ENCODE data around the gene MIA3. TPM values are rescaled to one million over a fixed set of nuclear protein-coding genes. Genes with fewer than 3 reads are reported as not detected.

The MIA3 gene
- total RNA-seq, 4 donors from 2014 or later: 24.1 to 75.3 (median 47.9) TPM

DNA sequence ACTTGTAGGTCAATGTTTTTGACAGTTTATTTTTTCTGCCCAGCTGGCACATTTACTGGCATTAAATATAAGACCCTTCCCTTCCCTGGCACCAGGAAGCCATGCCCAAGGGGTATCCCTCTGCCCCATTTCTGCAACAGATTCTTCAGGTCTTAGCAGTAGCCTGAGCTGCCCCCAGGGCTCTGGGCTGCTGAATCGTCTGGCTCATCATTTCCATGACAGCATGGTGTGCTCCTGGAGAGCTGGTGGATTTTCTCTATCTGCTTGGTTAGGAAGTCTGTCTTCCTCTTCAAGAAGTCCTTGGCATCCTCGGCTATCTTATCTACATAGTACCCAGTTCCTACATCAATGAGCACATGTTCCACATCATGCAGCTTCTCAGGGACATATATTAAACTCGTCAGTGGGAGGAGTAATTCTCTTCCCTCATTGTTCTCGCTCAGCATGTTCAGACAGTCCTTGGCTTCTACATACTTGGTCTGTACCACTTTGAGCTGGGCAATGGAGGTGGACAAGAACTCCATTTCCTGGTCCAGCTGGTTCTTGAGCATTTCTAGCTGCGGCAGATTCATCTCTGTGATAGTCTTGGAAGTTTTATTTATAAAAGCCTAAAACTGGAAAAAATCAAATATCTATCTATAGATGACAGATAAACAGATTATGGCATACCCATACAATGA is 23.5 kb downstream of the MIA3 start:
- H3K27me3 ChIP-seq: no peaks in the 10 kb centered on the region
- H3K27ac ChIP-seq: no peak overlapping the region
- ATAC-seq (no peak), DNase-seq (no peak)
- no peak for TF ChIP-seq POLR2A (IDR thresholded peaks at IDR 0.05)
- TF ChIP-seq, protein P1, sequence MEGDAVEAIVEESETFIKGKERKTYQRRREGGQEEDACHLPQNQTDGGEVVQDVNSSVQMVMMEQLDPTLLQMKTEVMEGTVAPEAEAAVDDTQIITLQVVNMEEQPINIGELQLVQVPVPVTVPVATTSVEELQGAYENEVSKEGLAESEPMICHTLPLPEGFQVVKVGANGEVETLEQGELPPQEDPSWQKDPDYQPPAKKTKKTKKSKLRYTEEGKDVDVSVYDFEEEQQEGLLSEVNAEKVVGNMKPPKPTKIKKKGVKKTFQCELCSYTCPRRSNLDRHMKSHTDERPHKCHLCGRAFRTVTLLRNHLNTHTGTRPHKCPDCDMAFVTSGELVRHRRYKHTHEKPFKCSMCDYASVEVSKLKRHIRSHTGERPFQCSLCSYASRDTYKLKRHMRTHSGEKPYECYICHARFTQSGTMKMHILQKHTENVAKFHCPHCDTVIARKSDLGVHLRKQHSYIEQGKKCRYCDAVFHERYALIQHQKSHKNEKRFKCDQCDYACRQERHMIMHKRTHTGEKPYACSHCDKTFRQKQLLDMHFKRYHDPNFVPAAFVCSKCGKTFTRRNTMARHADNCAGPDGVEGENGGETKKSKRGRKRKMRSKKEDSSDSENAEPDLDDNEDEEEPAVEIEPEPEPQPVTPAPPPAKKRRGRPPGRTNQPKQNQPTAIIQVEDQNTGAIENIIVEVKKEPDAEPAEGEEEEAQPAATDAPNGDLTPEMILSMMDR (IDR thresholded peaks at IDR 0.05 in 4 of 5, conservative IDR thresholded peaks at IDR 0.05 in 1 of 5): no peak
- H3K4me1 ChIP-seq: peaks cover 12 to 15% of the 10 kb centered on the region in 2 donors
- no peak overlapping the region for H3K4me3 ChIP-seq
- in situ Hi-C loops (cut with MboI; ENCODE audit: low sequenced_read_pairs in 4 of 4): loop anchor here (10.0 to 25.0 kb wide), 2 partner anchors 73 to 904 kb away; partner anchors contain the start of genes DUSP10 (in 4 of the 4), AIDA (in 2 of the 4) and BROX (in 2 of the 4)
- H3K9me3 ChIP-seq: no peaks in the 10 kb centered on the region
- peaks cover 0 to 12% of the 10 kb centered on the region in 2 donors for H3K36me3 ChIP-seq
- intact Hi-C loops (cut with DNase I; ENCODE audit: low total_unique reads): loop anchor here (5.0 kb wide), 2 partner anchors 49 to 1351 kb away; no protein-coding TSS in a partner anchor

DNA sequence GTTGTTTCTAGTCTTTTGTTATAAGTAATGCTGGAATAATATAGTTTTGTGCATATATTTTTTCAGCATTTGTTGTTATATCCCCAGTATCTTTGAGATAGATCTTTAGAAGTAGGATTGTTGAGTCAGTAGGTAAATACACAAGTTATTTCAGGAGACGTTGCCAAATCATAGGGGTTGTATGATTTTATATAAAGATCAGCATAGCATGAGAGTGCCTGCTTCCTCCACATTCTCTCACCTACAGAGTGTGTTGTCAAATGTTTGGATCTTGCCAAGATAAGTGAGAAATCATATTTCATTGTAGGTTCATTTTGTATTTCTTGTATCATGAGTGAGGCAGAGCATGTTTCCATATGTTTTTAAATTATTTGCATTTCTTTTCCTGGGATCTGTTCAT is 24.6 kb downstream of the MIA3 start:
- peaks cover 0 to 23% of the 10 kb centered on the region in 2 donors for H3K36me3 ChIP-seq
- intact Hi-C loops (cut with DNase I; ENCODE audit: low total_unique reads): loop anchor here (5.0 kb wide), 2 partner anchors 50 to 1350 kb away; no protein-coding TSS in a partner anchor
- in situ Hi-C loops (cut with MboI; ENCODE audit: low sequenced_read_pairs in 4 of 4): loop anchor here (10.0 to 25.0 kb wide), 2 partner anchors 72 to 905 kb away; partner anchors contain the start of genes DUSP10 (in 4 of the 4), AIDA (in 2 of the 4) and BROX (in 2 of the 4)
- DNase-seq (no peak), ATAC-seq (no peak)
- peaks cover 12 to 15% of the 10 kb centered on the region in 2 donors for H3K4me1 ChIP-seq
- H3K9me3 ChIP-seq: no peaks in the 10 kb centered on the region
- H3K4me3 ChIP-seq: no peak overlapping the region
- H3K27ac ChIP-seq: no peak overlapping the region
- TF ChIP-seq, protein P1 (IDR thresholded peaks at IDR 0.05 in 4 of 5, conservative IDR thresholded peaks at IDR 0.05 in 1 of 5): no peak
- no peak for TF ChIP-seq POLR2A (IDR thresholded peaks at IDR 0.05)
- H3K27me3 ChIP-seq: no peaks in the 10 kb centered on the region

DNA sequence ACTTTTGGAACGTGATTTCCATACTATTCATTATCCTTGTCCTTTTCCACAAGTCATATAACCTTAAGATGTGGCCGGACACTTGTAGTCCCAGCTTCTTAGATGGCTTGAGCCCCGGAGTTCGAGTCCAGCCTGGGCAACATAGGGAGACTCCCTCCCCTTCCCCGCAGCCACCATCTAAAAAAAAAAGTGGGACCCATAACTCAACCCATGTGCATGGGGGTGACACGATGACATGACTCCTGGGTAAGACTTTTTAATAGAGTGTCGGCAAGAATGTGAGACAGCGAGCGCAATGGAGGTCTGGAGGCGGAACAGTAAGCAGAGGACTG is 25.7 kb downstream of the MIA3 start:
- peak; percentile 49 to 54 for ATAC-seq
- intact Hi-C loops (cut with DNase I; ENCODE audit: low total_unique reads): loop anchor here (1.0 to 5.0 kb wide), 3 partner anchors 25 to 1349 kb away; partner anchors contain the start of gene MIA3
- Histone ChIP-seq H3K27me3 (no peaks in the 10 kb centered on the region), H3K36me3 (peaks cover 0 to 13% of the 10 kb centered on the region in 2 donors), H3K4me3 (peak overlapping the region; percentile 77 to 97 (median 88)), H3K4me1 (peaks cover 12 to 15% of the 10 kb centered on the region in 2 donors), H3K9me3 (no peaks in the 10 kb centered on the region), H3K27ac (peak overlapping the region; percentile 86 to 96 (median 90))
- TF ChIP-seq, protein P1 (IDR thresholded peaks at IDR 0.05 in 4 of 5, conservative IDR thresholded peaks at IDR 0.05 in 1 of 5): no peak
- no peak for TF ChIP-seq POLR2A (IDR thresholded peaks at IDR 0.05)
- DNase-seq: no peak
- in situ Hi-C loops (cut with MboI; ENCODE audit: low sequenced_read_pairs in 4 of 4): loop anchor here (10.0 to 25.0 kb wide), 2 partner anchors 71 to 906 kb away; partner anchors contain the start of genes DUSP10 (in 4 of the 4), AIDA (in 2 of the 4) and BROX (in 2 of the 4)

DNA sequence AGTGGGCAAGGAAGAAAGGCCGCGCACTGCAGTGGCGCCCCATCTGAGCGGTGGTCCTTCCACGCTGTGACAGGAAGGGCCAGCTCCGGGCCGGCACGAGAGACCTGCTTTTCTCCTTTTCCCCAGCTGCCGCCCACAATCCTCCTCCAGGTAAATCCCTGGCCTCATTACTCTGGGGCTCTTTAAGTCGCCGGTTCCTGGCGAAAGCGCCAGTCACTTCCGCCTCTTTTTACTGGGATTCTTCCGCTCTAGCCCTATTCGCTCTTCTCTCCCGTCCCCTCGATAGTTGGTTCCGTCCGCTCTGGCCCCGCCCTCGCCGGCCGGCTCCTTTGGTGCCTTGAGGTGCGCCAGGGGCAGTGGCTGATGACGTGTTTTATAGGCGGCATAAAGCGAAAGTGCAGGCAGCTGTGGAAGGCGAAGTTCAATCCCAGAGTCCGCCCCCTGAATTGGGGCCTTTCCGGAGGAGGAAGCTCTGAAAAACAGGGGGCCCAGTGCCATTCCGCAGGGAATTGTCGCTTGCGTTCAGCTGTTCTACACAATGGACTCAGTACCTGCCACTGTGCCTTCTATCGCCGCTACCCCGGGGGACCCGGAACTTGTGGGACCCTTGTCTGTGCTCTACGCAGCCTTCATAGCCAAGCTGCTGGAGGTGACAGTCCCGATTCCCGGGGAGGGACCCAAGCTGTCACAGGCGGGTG is 26.2 kb downstream of the MIA3 start:
- H3K4me1 ChIP-seq: peaks cover 12 to 15% of the 10 kb centered on the region in 2 donors
- H3K27me3 ChIP-seq: no peaks in the 10 kb centered on the region
- H3K9me3 ChIP-seq: no peaks in the 10 kb centered on the region
- peaks cover 0 to 16% of the 10 kb centered on the region in 2 donors for H3K36me3 ChIP-seq
- H3K4me3 ChIP-seq: peak overlapping the region; percentile 77 to 97 (median 88)
- in situ Hi-C loops (cut with MboI; ENCODE audit: low sequenced_read_pairs in 4 of 4): loop anchor here (10.0 to 25.0 kb wide), 2 partner anchors 71 to 907 kb away; partner anchors contain the start of genes DUSP10 (in 4 of the 4), AIDA (in 2 of the 4) and BROX (in 2 of the 4)
- H3K27ac ChIP-seq: peak overlapping the region; percentile 86 to 96 (median 90)
- TF ChIP-seq, protein P1 (IDR thresholded peaks at IDR 0.05 in 4 of 5, conservative IDR thresholded peaks at IDR 0.05 in 1 of 5): peak in 1 of 5 experiments; percentile 14
- TF ChIP-seq POLR2A (IDR thresholded peaks at IDR 0.05): peak; percentile 68 to 72
- intact Hi-C loops (cut with DNase I; ENCODE audit: low total_unique reads): loop anchor here (1.0 to 5.0 kb wide), 4 partner anchors 26 to 1348 kb away; partner anchors contain the start of genes AIDA, BROX and MIA3
- ATAC-seq (peak; percentile 99), DNase-seq (peak; percentile 94 to 98)

Data from gastrocnemius medialis (tissue), 4 donors.